Stimulated activated CD4-positive, alpha-beta T cell treated with anti-CD3 and anti-CD28 coated beads, Interleukin-1b, Interleukin-23, amount 100 ng/mL, for 48 hours (primary cell): ENCODE data around the gene EXOG.

ENCODE experiments used
- DNase-seq: peaks from one replicate; pipeline ENCODE4 v3.0.0-alpha.2; 2020

Gene EXOG, protein sequence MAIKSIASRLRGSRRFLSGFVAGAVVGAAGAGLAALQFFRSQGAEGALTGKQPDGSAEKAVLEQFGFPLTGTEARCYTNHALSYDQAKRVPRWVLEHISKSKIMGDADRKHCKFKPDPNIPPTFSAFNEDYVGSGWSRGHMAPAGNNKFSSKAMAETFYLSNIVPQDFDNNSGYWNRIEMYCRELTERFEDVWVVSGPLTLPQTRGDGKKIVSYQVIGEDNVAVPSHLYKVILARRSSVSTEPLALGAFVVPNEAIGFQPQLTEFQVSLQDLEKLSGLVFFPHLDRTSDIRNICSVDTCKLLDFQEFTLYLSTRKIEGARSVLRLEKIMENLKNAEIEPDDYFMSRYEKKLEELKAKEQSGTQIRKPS

DNA sequence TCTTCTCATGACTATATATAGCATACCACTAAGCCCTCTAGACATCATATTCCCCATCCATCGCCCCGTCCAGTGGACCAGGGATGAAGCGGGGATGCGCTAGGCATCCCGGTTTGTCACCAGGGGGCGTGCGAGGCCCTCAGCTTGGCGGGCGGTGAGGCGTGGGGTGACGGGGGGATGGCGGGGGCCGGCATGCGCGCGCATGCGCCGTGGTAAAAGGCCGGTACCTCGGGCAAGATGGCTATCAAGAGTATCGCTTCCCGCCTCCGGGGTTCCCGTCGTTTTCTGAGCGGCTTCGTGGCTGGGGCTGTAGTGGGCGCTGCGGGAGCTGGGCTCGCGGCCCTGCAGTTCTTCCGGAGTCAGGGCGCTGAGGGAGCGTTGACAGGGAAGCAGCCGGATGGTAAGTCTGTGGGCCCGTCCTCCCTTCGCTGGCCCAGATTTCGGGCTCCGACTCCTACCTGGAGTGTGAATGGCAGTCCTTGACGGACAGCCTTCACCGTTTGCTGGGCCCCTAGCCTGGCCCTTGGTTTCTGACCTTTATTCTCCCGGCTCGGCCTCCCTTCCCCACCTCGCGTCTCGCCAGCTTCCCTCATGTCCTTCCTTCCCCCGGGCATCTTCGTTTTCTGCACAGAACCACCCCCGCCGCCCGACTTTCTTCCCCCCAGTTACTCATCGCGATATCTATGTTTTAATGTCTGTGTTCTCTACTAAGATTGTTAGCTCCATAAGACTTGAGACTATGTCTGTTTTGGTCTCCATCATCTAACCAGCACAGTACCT lies at the start of gene EXOG:
Gene EXOG, plus strand, starts transcription at position 210 of the 780 bp plus-strand sequence. Its CDS starts 28 bp downstream, at position 238.
- peak; percentile 94 for DNase-seq

DNA sequence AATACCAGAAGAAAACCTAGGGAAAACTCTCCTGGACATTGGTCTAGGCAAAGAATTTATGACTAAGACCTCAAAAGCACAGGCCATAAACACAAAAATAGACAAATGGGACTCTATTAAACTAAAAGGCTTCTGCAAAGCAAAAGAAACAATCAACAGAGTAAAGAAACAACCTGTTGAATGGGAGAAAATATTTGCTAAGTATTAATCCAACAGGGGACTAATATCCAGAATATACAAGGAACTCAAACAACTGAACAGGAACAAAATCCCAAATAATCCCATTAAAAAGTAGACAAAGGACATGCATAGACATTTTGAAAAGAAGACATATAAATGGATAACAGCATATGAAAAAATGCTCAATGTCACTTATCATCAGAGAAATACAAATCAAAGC lies 49.3 kb upstream of the EXOG start:
- DNase-seq: no peak

DNA sequence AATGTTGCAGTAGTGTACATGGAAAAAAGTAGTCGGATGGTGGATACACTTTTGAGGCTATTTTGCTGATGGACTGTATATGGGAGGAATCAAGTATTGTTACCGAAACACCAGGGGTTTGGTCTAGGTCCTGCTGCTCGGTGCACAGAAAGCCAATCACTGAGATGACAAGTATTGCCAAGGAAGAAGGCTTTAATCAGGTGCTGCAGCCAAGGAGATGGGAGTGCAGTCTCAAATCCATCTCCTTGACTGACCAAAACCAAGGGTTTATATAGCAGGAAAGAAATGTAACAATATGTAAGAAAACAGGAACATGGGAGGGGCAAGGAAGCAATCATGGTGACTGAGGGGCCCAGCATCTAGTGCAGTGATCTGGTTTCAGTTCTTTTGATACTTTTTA lies 45.3 kb upstream of the EXOG start:
- no peak for DNase-seq

DNA sequence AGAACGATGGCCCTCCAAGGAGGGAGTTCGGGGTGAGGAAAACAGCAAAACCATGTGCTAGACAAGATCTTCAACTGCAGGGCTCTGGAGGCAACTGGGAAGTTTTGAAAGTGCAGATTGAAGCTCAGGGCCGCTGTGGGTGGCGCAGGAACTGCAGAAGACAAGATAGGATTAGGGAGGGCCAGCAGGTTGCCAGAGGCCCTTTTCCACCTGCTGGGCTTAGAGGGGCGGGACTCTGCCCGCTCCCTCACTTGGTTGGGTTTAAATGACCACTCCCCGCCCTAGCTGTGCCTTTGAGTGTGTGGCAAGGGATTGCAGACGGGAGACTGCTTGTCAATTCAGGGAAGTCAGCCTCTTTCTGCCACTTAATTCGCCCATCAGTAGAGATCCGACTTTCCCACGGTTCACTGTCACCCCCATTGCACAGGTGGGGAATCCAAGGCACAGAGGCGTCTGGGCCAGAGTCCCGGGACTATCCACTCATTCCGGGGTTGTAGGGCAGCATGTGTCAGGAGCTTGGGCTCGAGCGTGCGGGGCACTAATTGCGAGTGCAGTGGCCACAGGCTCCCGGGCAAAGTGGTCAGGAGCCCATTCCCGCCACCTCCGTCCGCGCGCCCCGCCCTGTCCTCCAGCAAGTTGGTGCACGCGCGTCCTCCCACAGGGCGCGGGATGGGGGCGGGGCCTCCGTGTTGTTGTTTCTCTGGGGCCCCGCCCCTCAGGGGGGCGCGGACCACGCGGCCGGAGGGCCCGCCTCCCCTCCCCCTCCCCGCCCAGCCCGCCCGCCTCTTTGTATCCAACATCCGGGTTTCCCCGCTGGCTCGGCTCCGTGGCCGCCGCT lies 42.8 kb upstream of the EXOG start, which contains the start of gene ACVR2B:
Gene ACVR2B, plus strand, starts transcription at position 816 of the 838 bp plus-strand sequence. CDS start 433 bp downstream, outside the sequence.
- peak; percentile 66 for DNase-seq

DNA sequence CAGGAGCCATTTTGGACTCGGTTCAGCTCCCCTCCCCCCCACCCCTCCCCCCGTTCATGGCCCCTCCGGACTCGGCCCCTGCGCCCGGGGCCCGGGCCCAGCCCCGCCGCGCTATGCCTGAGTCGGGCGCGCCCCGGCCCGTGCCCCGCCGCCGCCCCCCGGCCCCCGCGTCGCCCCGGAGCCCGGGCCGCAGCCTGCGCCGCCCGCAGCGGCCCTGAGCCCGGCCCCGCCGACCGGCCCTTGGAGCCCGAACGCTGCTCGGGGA lies 42.3 kb upstream of the EXOG start:
- no peak for DNase-seq

DNA sequence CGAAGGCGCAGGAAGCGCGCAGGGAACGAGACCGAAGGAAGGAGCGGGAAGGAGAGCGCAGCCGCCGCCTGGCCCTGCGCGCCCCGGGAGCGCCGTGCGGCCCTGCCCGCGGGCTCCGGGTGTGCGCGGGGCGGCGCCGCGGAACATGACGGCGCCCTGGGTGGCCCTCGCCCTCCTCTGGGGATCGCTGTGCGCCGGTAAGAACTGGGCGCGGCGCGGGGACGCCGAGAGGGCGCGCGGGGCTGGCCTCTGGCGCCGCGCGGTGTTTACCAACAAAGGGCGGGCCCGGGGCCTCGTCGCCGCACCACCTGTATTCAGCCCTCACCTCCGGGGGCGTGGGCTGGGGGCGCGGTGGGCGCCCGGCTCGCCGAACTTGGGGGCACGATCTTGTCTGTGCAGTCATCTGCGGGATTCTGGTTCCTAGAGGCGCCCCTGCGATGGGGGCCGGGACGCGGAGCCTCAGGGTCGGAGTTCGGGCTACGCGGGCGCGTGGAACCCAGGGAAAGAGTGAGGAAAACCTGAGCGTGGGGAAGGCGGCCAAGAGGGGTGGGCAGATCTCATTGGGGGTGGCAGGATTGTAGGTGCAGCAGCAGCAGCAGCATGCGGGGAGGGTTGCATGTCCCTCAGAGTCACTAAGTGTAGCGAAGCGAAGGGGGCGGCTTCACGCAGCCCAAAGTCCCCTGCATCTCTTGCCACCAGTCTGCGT lies 41.8 kb upstream of the EXOG start:
- DNase-seq: peak; percentile 9

DNA sequence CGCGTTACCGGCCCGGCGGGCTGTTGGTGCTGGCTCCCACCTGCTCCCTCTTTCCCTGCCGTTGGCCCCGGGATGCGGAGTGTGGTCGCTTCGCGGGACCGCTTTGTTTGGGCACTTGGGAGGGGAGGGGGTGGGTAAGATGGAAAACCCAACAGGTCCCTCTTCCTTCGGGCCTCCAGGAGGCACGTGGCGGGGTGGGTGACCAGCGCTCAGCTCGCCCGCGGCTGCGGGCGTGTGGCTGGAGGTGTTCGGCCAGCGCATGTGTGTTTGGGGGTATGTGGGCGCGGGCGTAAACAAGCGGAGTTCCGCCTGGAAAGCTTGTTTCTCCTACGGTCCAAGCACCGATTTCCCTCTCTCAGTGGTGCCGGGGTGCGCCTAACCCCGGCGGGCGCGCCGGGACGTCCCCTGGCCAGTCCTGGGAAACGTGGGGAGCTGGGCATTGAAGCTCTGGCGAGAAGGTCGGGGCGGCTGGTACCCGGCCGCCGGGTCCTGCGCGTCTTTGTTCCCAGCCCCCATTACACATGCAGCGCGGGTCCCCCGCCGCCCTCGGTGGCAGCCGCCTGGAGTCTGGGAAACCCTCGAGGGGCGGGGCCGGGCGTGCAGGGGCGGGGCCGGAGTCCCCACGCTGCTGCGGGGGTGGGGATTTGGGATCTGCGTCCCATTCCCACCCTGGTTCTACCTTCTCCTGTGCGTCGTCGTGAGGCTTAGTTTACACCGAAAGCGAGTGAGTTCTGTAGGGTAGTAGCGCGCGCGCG lies 41.1 kb upstream of the EXOG start:
- peak; percentile 32 for DNase-seq

DNA sequence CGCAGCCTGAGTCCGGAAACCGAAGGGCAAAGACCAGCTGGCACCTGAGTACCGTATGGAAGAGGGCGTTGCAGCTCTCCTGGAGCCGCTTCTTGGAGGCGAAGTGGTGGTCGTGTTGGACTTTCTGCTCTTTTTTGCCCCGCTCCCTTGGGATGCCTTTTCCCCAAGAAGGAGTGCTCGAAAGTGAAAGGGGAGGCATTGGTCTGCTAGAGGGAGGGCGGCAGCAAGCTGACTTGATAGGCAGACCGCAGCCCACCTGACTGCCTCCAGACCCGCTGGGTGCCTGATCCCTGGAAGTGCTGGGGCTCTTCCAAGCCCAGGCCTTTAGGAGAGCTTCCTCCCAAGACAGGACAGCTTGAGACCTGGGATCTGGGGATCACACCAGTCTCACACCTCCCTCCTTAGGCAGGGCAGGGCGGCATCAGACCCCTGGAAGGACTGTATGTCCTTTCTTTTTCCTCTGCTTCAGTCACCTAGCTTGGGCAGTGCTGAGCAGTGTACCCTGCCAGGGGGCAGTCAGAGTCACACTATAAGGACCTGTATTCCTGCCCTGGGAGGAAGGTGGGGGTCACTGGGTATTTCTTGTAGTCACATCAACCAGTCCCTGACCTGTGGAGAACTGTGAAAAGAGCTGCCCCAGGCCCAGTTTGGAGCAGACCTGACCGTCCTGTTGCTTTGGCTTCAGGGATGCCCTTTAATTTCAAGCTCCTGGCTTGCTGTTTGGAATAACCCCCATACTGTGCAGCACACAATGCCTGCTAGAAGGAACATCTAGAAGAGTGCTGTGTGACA lies 40.3 kb upstream of the EXOG start:
- DNase-seq: no peak

DNA sequence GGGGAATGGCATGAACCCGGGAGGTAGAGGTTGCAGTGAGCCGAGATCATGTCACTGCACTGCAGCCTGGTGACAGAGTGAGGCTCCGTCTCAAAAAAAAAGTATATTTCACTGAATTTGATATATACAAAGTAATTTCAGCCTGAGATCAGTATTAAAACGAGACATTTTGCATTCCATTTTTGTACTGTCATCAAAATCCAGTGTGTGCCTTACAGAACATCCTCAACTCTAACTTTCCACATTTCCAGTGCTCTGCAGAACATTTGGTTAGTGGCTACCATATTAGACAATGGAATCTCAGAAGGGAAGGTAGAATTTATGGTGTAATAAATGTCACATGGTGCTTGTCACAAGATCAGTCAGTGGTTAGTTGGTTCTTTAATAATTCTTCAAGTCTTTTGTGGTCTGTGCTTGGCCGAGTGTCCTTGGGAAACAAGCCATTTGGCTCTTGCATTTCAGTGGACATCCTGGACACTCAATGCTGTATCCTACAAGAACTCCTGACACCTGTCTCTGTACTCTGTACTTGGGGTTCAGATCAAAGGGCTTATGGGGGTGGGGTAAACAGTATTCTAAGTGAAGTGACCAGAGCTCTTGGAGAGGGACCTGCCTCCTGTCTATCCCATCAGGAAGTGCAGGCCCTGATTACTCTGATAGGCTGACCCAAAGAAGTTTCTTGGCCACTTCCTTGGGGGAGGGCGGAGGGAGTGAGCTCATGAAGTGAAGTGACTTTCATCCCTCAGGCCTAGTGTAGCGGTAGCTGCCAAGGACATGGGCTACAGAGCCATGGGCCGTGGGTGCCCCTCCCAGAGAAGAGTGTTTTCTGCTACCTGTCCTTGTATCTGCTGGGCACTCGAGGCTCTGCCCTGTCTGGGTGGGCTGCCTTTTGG lies 38.8 kb upstream of the EXOG start:
- no peak for DNase-seq

DNA sequence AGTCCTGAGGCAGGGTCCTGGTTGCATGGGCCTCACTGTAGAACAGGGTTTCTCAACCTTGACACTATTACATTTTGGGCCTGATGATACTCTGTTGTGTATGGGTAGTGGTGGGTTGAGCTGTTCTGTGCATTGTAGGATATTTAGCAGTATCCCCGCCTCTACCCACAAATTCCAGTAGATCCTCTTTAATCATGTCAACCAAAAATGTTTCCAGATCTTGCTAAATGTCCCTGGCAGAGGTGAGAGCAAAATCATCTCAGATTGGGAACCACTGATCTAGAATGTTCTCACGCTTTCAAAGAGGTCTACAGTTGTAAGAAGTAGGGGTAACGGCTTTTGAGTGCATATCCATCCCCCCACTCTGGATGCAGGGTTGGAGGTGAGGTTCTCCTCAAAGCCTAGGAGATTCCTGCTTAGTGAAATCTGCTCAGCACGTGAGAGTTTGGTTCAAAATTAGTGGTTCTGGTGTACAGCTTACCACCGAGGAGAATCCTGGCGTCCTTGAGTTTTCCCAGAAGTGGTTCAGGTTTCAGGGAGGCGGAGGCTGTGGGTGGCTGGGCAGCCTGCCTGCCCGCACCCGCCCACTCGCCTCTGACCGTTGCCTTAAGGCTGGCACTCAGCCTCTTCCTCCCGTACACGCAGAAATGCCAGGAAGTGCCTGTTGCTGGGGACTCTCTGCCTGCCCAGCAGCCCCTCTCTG lies 37.2 kb upstream of the EXOG start:
- DNase-seq: no peak

DNA sequence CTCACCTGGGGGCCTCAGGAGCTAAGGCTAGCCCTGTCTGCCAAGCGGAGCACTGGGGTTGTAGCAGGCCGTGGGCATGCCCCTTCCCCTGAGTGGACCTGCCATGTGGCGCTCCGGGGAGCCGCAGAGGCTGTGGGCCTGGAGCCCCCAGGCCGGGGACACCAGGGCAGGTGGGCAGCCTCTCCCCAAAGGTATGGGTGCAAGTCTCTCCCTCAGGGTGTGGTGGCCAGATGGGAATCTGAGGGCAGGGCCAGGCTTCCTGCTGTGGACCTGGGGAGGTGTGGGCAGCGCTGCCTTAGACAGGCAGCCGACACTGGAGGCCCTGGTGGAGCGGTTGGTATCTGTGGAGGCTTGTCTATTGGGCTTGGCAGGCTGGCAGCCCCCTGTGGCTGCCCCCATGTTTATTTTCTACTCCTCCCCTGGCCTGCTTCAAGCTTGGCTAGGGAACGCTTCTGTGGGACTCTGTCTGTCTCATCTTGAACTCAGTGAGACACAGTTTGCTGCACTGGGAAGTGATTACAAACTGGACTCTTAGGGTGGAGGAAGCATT lies 36.6 kb upstream of the EXOG start:
- DNase-seq: no peak

DNA sequence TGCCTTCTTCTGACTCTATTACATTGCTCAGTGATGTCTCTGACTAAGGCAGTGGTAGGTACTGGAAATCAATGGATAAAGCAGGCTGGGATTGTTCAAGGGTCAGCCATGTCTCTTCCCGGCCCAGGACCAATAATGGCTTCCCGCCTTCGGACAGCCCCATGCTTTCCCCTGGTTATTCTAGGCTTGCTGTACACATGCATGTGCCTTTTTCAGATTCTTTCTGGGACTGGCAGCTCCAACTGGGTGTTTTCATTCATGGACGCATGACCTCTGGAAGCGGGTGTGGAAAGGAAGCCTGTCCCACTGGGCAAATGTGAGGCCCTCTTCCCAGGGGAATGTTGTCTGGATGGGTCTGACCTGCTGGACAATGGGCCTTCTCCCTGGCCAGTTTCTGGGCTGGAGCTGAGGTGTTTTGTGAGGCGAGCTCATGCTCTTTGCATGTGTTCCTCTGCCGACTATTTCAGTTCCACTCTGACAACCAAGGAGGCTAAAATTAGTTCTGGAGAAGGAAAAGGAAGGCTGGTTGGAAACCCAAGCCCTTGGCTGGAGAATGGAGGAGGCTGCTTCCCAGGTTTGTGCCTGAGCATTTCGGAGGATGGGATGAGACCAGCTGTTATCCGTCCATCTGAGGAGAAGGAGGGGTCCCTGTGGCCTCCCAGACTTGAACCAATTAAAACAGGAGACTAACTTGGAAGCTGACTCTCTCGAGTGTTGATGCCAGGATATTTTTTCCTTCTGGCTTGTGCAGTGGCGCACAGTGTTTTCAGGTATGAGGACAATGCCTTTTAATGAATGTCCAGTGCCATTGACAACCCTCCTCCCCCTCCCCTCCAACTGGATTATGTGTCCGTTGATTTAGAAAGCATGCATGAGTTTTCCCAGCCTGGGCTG lies 35.5 kb upstream of the EXOG start:
- DNase-seq: no peak

DNA sequence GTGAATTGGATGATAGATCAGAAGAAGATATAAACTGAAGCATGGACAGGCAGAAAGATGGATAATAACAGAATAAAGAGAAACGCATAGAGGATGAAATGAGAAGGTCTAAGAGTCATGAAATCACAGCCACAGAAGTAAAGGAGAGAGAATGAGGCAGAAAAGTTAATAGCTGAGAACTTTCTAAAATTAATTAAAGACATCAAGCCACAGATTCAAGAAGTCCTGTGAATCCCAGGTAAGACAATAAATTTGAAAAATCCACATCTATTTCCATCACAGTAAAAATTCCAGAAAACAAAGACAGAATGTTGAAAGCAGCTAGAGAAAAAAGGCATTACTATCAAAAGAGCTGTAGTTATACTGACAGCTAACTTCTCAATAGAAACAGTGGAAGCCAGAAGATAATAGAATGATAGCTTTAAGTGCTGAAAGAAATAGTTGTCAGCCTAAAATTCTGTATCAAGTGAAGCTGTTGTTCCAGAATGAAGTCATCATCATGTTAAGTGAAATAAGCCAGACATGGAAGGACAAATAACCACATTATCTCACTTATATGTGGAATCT lies 30.5 kb upstream of the EXOG start:
- no peak for DNase-seq

DNA sequence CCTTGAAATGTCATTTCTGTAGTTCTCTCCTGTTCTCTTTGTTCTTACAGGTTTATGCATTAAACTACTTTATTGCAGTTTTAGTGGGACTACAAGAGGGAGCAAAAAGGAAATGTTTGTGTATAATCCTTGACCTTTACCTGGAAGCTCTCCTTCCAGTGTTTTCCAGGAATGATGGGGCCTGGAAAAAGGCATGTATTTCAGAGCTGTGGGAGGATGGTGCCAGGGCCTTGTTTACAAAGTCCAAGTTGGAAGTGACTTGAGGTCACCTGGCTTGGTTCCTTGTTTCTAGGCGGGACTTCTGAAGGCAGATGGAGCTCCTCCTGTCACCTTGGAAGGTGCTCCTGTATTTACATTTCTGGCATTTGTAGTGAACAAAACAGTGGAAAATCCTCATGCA lies 27.4 kb upstream of the EXOG start:
- DNase-seq: no peak

DNA sequence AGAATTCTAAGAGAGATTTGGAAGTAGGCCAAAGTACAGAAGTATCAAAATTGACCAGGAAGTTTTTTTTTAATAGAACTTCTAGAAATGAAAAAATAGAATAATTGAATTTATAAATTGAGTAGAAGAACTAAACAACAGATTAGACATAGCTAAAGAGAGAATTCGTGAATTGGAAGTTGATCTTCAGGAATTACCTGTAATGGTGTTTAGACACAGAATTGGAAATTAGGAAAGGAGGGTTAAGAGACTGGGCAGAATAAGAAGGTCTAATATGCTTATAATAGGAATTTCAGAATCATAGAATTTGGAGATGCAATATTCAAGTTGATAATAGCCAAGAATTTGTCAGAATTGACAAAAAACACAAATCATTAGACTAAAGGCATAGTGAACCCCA lies 26.3 kb upstream of the EXOG start:
- no peak for DNase-seq

DNA sequence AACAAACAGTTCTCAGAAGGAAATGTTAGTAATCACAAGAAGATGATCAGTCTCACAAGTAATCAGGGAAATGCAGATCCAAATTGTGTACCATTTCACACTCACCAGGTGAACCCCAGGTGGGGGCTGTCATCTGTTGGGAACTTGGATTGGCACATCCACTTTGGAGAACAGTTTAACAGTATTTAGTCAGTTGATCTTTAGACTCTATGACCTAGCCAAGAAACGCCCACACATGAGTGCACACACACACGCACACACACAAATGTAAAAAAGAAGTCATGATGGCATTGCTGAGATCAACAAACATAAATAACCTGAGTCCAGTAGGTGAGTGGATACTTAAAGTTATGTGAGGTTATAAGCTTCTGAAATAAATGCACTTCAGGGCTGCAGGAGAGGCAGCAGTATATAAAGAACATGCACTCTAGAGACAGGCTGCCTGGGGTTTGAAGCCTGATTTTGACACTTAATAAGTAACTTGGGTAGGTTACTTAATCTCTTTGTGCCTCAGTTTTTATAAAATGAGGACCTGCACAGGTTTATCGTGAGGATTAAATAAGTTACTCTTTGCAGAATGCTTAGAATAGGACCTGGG lies 24.8 kb upstream of the EXOG start:
- no peak for DNase-seq

DNA sequence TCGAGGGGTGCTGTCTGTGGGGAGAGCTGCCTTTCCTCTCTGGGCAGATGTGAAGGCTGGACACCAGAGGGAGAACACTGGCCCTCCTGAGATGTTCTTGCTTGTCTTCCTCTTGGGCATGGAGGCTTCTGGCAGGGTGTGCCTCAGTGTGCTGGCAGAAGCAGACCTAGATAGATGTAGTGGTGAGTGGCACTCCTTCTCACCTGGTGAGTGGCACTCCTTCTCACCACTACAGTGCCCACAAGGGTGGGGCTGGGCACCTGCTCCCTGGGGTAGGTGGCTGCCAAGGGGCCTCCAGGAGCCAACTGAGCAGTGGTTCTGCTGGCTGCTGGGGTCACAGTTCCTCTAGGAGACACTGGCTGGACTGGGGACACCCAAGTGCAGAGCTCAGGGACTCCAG lies 23.8 kb upstream of the EXOG start:
- DNase-seq: no peak
